CD14-positive monocyte (primary cell): ENCODE measurements around the gene NUDT8. TPM values are rescaled to one million over a fixed set of nuclear protein-coding genes. Genes with fewer than 3 reads are reported as not detected.
"Not testable (repeated sequence)": the region's sequence is repeated elsewhere in the genome, so short reads cannot be mapped to it uniquely, and the experiment has no call there.

Source experiments
- DNase-seq, 3 donors: peaks; one replicate each; pipeline ENCODE4 v3.0.0-alpha.2; 2011 to 2022
- H2AFZ ChIP-seq: 2 replicates; pipeline ENCODE4 v1.6.0; 2012; ENCODE audit warnings: mild to moderate bottlenecking, low read depth, low read length, inconsistent platforms; ENCODE audit not compliant: insufficient read depth, poor library complexity, severe bottlenecking
- H3K27ac ChIP-seq, 2 donors: 1 replicate in 1 of 2; 2 replicates in 1 of 2; pipeline ENCODE4 v1.5.1; 2012 to 2013; ENCODE audit warnings: low read length in 2 of 2, control low read depth in 1 of 2, inconsistent platforms in 1 of 2, low read depth in 1 of 2, mild to moderate bottlenecking in 1 of 2
- H3K27me3 ChIP-seq, 2 donors: one replicate each; pipeline versions ENCODE4 v1.6.0 to v1.6.1; 2011 to 2013; ENCODE audit warnings: low read length in 2 of 2; ENCODE audit not compliant: control insufficient read depth in 2 of 2, insufficient read depth in 2 of 2
- H3K36me3 ChIP-seq, 2 donors: replicated peaks in 1 of 2; 1 replicate in 1 of 2; 2 replicates in 1 of 2; pipeline versions ENCODE4 v1.5.1 to v1.6.1; 2012 to 2013; ENCODE audit warnings: low read length in 2 of 2, control low read depth in 1 of 2, inconsistent platforms in 1 of 2, mild to moderate bottlenecking in 1 of 2; ENCODE audit not compliant: insufficient read depth in 2 of 2, control insufficient read depth in 1 of 2
- H3K4me1 ChIP-seq, 2 donors: 1 replicate in 1 of 2; 2 replicates in 1 of 2; pipeline versions ENCODE4 v1.5.1 to v1.6.1; 2012 to 2013; ENCODE audit warnings: low read length in 2 of 2, control low read depth in 1 of 2, inconsistent platforms in 1 of 2, mild to moderate bottlenecking in 1 of 2, moderate library complexity in 1 of 2; ENCODE audit not compliant: insufficient read depth in 2 of 2, control insufficient read depth in 1 of 2
- H3K4me2 ChIP-seq: replicated peaks from 2 replicates; pipeline ENCODE3; 2012; ENCODE audit warnings: low read length, moderate library complexity, mild to moderate bottlenecking; ENCODE audit not compliant: poor library complexity, severe bottlenecking; ENCODE audit errors: extremely low read depth
- H3K4me3 ChIP-seq, 3 experiments: fragments of 200-600 bp in 1 of 3; sonication (generic) in 1 of 3; replicated peaks in 1 of 3; 1 replicate in 2 of 3; 2 replicates in 1 of 3; pipeline ENCODE4 v1.5.1; 2011 to 2013; ENCODE audit warnings: low read length in 3 of 3, mild to moderate bottlenecking in 3 of 3, control low read depth in 2 of 3, low read depth in 2 of 3, inconsistent platforms in 1 of 3, moderate library complexity in 1 of 3
- H3K79me2 ChIP-seq: 2 replicates; pipeline ENCODE4 v1.6.0; 2012; ENCODE audit warnings: mild to moderate bottlenecking, control low read depth, inconsistent platforms, low read length, moderate library complexity; ENCODE audit not compliant: insufficient read depth
- H3K9ac ChIP-seq: 2 replicates; pipeline ENCODE4 v1.6.0; 2017; ENCODE audit warnings: low read length, mild to moderate bottlenecking; ENCODE audit not compliant: insufficient read depth, poor library complexity, severe bottlenecking
- H3K9me3 ChIP-seq, 2 donors: replicated peaks in 1 of 2; 1 replicate in 1 of 2; 2 replicates in 1 of 2; pipeline versions ENCODE4 v1.5.1 to v1.6.1; 2012 to 2013; ENCODE audit warnings: low read length in 2 of 2, control low read depth in 1 of 2; ENCODE audit not compliant: control insufficient read depth in 1 of 2, insufficient read depth in 1 of 2
- H4K20me1 ChIP-seq: 2 replicates; pipeline ENCODE4 v1.6.0; 2012; ENCODE audit warnings: mild to moderate bottlenecking, low read length, control low read depth, moderate library complexity; ENCODE audit not compliant: insufficient read depth
- H3K27ac Mint-ChIP-seq, 7 donors: one replicate each; pipeline ENCODE4 v1.8.0; 2020; ENCODE audit warnings: mild to moderate bottlenecking in 7 of 7, mixed read lengths in 7 of 7, moderate library complexity in 6 of 7, inconsistent platforms in 2 of 7
- H3K27me3 Mint-ChIP-seq, 3 donors: one replicate each; pipeline ENCODE4 v1.8.0; 2021 to 2022; ENCODE audit warnings: low read depth in 3 of 3, mild to moderate bottlenecking in 3 of 3, mixed read lengths in 3 of 3, moderate library complexity in 3 of 3, inconsistent platforms in 1 of 3
- H3K36me3 Mint-ChIP-seq, 2 donors: one replicate each; pipeline ENCODE4 v1.8.0; 2020; ENCODE audit warnings: mixed read lengths in 2 of 2, inconsistent platforms in 1 of 2, mild to moderate bottlenecking in 1 of 2
- H3K4me1 Mint-ChIP-seq: one replicate; pipeline ENCODE4 v1.8.0; 2020; ENCODE audit warnings: mild to moderate bottlenecking, mixed read lengths
- H3K4me3 Mint-ChIP-seq, 2 donors: one replicate each; pipeline ENCODE4 v1.8.0; 2020; ENCODE audit warnings: mild to moderate bottlenecking in 2 of 2, mixed read lengths in 2 of 2, moderate library complexity in 1 of 2
- H3K9me3 Mint-ChIP-seq, 7 donors: one replicate each; pipeline ENCODE4 v1.8.0; 2020 to 2022; ENCODE audit warnings: mixed read lengths in 7 of 7, mild to moderate bottlenecking in 6 of 7, moderate library complexity in 6 of 7, inconsistent platforms in 2 of 7
- WGBS: methylation state at CpG from one replicate; pipeline ENCODE4 v1.1.5; 2013; ENCODE audit warnings: missing lambda C conversion rate; ENCODE audit not compliant: insufficient coverage; 5-methylcytosine and 5-hydroxymethylcytosine counted together
- intact Hi-C, 2 donors: fragments of 100-400 bp; cut with micrococcal nuclease; formaldehyde crosslinking; loops; one replicate each; pipeline versions ENCODE4 v1.15.0 to v1.15.1; 2023
- polyA plus RNA-seq, 3 donors: library from polyadenylated mRNA; depleted of rRNA in 1 of 3; unstranded in 2 of 3; stranded (reverse) in 1 of 3; fragments of 300-500 nt in 2 of 3; fragments of >200 nt in 1 of 3; fragmentation: Illumina TruSeq in 2 of 3; gene quantifications; 1 replicate in 2 of 3; 2 replicates in 1 of 3; pipeline ENCODE4 v1.2.3, GENCODE V29; 2012 to 2021
- TF ChIP-seq, protein P1 (sequence below): fragments of 200-600 bp; IDR thresholded peaks from one replicate; pipeline ENCODE4 v1.8.0; 2022; ENCODE audit warnings: antibody characterized with exemption, mild to moderate bottlenecking

Gene NUDT8
- polyA plus RNA-seq, 3 donors, result 0.92 to 1.4 (median 1.3) TPM

DNA sequence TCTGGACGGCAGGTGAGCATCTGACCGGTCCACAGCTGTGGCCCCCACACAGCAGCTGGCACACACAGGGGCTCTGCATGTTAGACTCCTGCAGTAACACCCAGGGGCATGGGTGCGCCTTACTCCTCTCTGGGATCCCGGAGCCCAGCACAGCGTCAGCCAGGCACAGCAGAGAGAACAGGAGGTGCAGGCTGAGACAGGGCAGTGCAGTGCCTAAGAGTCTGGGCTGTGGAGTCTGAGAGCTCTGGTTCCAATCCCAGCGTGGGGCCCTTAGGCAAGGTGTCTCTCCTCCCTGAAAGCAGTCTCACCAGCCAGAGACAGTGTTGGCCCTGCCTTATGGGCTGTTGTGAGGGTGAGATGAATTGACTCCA lies 2.3 kb downstream of the NUDT8 start:
- Histone ChIP-seq H3K27me3 (no peaks in the 10 kb centered on the region), H3K27ac (no peak overlapping the region), H3K9me3 (no peaks in the 10 kb centered on the region), H2AFZ (no peak overlapping the region), H4K20me1 (no peaks in the 10 kb centered on the region), H3K4me3 (no peak overlapping the region), H3K4me2 (no peak overlapping the region), H3K36me3 (no peaks in the 10 kb centered on the region), H3K79me2 (no peaks in the 10 kb centered on the region), H3K9ac (no peak overlapping the region), H3K4me1 (peaks cover 16 to 21% of the 10 kb centered on the region in 2 donors)
- no peak for DNase-seq
- Mint-ChIP-seq H3K4me1 (peaks cover 10% of the 10 kb centered on the region), H3K36me3 (no peaks in the 10 kb centered on the region), H3K27me3 (peaks cover 3 to 5% (median 4%) of the 10 kb centered on the region in 3 donors), H3K9me3 (peaks cover 0 to 7% (median 0%) of the 10 kb centered on the region in 7 donors), H3K27ac (peak overlapping the region in 1 of 7 donors; percentile 39), H3K4me3 (no peak overlapping the region)
- intact Hi-C loops, result loop anchor here (5.0 to 10.0 kb wide), 2 partner anchors 85 to 87 kb away; no protein-coding TSS in a partner anchor
- TF ChIP-seq, protein P1, sequence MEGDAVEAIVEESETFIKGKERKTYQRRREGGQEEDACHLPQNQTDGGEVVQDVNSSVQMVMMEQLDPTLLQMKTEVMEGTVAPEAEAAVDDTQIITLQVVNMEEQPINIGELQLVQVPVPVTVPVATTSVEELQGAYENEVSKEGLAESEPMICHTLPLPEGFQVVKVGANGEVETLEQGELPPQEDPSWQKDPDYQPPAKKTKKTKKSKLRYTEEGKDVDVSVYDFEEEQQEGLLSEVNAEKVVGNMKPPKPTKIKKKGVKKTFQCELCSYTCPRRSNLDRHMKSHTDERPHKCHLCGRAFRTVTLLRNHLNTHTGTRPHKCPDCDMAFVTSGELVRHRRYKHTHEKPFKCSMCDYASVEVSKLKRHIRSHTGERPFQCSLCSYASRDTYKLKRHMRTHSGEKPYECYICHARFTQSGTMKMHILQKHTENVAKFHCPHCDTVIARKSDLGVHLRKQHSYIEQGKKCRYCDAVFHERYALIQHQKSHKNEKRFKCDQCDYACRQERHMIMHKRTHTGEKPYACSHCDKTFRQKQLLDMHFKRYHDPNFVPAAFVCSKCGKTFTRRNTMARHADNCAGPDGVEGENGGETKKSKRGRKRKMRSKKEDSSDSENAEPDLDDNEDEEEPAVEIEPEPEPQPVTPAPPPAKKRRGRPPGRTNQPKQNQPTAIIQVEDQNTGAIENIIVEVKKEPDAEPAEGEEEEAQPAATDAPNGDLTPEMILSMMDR, result no peak
- WGBS, result 96% methylated on average over 6 of the region's 6 CpGs

DNA sequence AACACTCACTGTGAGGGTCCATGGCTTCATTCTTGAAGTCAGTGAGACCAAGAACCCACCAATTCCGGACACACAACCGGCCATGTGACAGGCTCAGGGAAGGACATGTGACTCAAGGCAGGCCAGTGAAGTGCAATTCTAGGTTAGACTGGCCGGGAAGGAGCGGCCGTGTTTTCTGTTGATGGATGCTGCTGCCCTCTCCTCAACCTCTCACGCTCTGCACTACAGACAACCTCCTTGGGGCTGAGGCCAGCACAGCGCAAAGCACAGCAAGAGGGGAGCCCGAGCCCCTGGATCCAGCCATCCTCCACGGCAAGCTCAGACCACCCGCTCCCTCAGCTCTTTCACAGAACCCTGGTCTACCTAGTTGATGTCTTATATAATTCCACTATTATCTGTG lies 2.8 kb downstream of the NUDT8 start:
- Mint-ChIP-seq H3K9me3 (peaks cover 0 to 6% (median 0%) of the 10 kb centered on the region in 7 donors), H3K27ac (peak overlapping the region in 1 of 7 donors; percentile 39), H3K36me3 (no peaks in the 10 kb centered on the region), H3K4me3 (no peak overlapping the region), H3K4me1 (peaks cover 10% of the 10 kb centered on the region), H3K27me3 (peaks cover 2 to 5% (median 4%) of the 10 kb centered on the region in 3 donors)
- no peak overlapping the region for H2AFZ ChIP-seq
- intact Hi-C loops, result loop anchor here (5.0 to 10.0 kb wide), 2 partner anchors 85 to 88 kb away; no protein-coding TSS in a partner anchor
- H3K79me2 ChIP-seq, result no peaks in the 10 kb centered on the region
- no peak overlapping the region for H3K9ac ChIP-seq
- H3K4me2 ChIP-seq, result no peak overlapping the region
- H3K4me1 ChIP-seq, result peaks cover 16 to 21% of the 10 kb centered on the region in 2 donors
- no peak overlapping the region for H3K27ac ChIP-seq
- no peak overlapping the region for H3K4me3 ChIP-seq
- no peaks in the 10 kb centered on the region for H3K27me3 ChIP-seq
- no peak for DNase-seq
- H3K36me3 ChIP-seq, result no peaks in the 10 kb centered on the region
- 93% methylated on average over 7 of the region's 10 CpGs for WGBS
- H4K20me1 ChIP-seq, result no peaks in the 10 kb centered on the region
- TF ChIP-seq, protein P1, result no peak
- no peaks in the 10 kb centered on the region for H3K9me3 ChIP-seq

DNA sequence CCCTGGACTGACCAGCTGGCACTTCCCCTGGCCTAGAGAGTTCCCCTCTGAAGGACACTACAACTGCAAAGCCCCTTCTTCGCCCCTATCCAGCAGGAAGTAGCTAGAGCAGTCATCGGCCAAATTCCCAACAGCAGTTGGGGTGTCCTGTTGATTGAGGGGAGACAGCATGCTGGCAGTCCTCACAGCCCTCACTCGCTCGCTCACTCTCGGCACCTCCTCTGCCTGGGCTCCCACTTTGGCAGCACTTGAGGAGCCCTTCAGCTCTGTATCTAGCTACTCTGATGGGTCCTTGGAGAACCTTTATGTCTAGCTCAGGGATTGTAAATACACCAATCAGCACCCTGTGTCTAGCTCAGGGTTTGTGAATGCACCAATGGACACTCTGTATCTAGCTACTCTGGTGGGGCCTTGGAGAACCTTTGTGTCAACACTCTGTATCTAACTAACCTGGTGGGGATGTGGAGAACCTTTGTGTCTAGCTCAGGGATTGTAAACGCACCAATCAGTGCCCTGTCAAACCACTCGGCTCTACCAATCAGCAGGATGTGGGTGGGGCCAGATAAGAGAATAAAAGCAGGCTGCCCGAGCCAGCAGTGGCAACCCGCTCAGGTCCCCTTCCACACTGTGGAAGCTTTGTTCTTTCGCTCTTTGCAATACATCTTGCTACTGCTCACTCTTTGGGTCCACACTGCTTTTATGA lies 3.5 kb downstream of the NUDT8 start:
- not testable (repeated sequence) for DNase-seq, H3K4me3 Mint-ChIP-seq, H3K9ac ChIP-seq, H3K9me3 ChIP-seq, H3K27me3 Mint-ChIP-seq, H2AFZ ChIP-seq, H3K27me3 ChIP-seq, H3K79me2 ChIP-seq, H3K27ac Mint-ChIP-seq, H3K36me3 ChIP-seq, H3K36me3 Mint-ChIP-seq, H3K4me3 ChIP-seq, H3K27ac ChIP-seq, H4K20me1 ChIP-seq, H3K4me2 ChIP-seq, H3K9me3 Mint-ChIP-seq
- peaks cover 10% of the 10 kb centered on the region for H3K4me1 Mint-ChIP-seq
- 95% methylated on average over 4 of the region's 10 CpGs for WGBS
- H3K4me1 ChIP-seq, result peaks cover 16 to 20% of the 10 kb centered on the region in 2 donors
- intact Hi-C loops, result loop anchor here (5.0 to 10.0 kb wide), 2 partner anchors 86 to 89 kb away; no protein-coding TSS in a partner anchor
